H1 (cell line): ENCODE results near the gene C1orf56. TPM values are rescaled to one million over a fixed set of nuclear protein-coding genes. Genes with fewer than 3 reads are reported as not detected.

Source experiments
- ATF2 ChIP-seq: IDR thresholded peaks from 2 replicates; pipeline ENCODE4 v1.6.1; 2012; ENCODE audit warnings: low read length, inconsistent platforms
- polyA plus RNA-seq, 7 experiments: library from polyadenylated mRNA; depleted of rRNA in 3 of 7; stranded (reverse) in 5 of 7; unstranded in 2 of 7; fragments of >200 nt in 5 of 7; fragments of 200-250 nt in 2 of 7; gene quantifications; 1 replicate in 5 of 7; 2 replicates in 1 of 7; 4 replicates in 1 of 7; pipeline versions ENCODE4 v1.2.1 to v1.2.3, GENCODE V29; 2011 to 2013; ENCODE audit warnings: missing spikeins in 2 of 7, mixed read lengths in 2 of 7
- total RNA-seq: library from RNA; stranded (reverse); fragmentation: NEBNext Ultra II Directional; extraction: Animal tissue kit (Norgen Biotek cat#: 25700); gene quantifications from 2 replicates; pipeline ENCODE4 v1.2.1, GENCODE V29; 2021
- TF ChIP-seq, protein P1 (sequence below): fragments of 300-600 bp; sonication (generic); IDR thresholded peaks from 2 replicates; pipeline ENCODE4 v1.7.1; 2012; ENCODE audit warnings: low read length, moderate library complexity, mild to moderate bottlenecking, inconsistent platforms; ENCODE audit not compliant: insufficient replicate concordance

The C1orf56 gene
- total and polyA plus RNA-seq, 2 of the 8 experiments (the other 6 are each of a cell fraction or from before 2014, with no cell fraction given), result 3.0 to 3.4 TPM

DNA sequence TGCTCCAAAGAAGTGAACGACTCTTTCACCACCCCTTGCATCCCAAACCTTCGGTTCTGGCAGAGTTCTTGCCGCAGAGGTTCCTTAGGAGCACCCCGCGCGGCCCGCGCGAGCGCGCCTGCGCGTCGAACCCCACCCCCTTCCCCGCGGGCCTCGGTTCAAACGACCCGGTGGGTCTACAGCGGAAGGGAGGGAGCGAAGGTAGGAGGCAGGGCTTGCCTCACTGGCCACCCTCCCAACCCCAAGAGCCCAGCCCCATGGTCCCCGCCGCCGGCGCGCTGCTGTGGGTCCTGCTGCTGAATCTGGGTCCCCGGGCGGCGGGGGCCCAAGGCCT is at the start of gene C1orf56 (continued):
- TF ChIP-seq, protein P1, sequence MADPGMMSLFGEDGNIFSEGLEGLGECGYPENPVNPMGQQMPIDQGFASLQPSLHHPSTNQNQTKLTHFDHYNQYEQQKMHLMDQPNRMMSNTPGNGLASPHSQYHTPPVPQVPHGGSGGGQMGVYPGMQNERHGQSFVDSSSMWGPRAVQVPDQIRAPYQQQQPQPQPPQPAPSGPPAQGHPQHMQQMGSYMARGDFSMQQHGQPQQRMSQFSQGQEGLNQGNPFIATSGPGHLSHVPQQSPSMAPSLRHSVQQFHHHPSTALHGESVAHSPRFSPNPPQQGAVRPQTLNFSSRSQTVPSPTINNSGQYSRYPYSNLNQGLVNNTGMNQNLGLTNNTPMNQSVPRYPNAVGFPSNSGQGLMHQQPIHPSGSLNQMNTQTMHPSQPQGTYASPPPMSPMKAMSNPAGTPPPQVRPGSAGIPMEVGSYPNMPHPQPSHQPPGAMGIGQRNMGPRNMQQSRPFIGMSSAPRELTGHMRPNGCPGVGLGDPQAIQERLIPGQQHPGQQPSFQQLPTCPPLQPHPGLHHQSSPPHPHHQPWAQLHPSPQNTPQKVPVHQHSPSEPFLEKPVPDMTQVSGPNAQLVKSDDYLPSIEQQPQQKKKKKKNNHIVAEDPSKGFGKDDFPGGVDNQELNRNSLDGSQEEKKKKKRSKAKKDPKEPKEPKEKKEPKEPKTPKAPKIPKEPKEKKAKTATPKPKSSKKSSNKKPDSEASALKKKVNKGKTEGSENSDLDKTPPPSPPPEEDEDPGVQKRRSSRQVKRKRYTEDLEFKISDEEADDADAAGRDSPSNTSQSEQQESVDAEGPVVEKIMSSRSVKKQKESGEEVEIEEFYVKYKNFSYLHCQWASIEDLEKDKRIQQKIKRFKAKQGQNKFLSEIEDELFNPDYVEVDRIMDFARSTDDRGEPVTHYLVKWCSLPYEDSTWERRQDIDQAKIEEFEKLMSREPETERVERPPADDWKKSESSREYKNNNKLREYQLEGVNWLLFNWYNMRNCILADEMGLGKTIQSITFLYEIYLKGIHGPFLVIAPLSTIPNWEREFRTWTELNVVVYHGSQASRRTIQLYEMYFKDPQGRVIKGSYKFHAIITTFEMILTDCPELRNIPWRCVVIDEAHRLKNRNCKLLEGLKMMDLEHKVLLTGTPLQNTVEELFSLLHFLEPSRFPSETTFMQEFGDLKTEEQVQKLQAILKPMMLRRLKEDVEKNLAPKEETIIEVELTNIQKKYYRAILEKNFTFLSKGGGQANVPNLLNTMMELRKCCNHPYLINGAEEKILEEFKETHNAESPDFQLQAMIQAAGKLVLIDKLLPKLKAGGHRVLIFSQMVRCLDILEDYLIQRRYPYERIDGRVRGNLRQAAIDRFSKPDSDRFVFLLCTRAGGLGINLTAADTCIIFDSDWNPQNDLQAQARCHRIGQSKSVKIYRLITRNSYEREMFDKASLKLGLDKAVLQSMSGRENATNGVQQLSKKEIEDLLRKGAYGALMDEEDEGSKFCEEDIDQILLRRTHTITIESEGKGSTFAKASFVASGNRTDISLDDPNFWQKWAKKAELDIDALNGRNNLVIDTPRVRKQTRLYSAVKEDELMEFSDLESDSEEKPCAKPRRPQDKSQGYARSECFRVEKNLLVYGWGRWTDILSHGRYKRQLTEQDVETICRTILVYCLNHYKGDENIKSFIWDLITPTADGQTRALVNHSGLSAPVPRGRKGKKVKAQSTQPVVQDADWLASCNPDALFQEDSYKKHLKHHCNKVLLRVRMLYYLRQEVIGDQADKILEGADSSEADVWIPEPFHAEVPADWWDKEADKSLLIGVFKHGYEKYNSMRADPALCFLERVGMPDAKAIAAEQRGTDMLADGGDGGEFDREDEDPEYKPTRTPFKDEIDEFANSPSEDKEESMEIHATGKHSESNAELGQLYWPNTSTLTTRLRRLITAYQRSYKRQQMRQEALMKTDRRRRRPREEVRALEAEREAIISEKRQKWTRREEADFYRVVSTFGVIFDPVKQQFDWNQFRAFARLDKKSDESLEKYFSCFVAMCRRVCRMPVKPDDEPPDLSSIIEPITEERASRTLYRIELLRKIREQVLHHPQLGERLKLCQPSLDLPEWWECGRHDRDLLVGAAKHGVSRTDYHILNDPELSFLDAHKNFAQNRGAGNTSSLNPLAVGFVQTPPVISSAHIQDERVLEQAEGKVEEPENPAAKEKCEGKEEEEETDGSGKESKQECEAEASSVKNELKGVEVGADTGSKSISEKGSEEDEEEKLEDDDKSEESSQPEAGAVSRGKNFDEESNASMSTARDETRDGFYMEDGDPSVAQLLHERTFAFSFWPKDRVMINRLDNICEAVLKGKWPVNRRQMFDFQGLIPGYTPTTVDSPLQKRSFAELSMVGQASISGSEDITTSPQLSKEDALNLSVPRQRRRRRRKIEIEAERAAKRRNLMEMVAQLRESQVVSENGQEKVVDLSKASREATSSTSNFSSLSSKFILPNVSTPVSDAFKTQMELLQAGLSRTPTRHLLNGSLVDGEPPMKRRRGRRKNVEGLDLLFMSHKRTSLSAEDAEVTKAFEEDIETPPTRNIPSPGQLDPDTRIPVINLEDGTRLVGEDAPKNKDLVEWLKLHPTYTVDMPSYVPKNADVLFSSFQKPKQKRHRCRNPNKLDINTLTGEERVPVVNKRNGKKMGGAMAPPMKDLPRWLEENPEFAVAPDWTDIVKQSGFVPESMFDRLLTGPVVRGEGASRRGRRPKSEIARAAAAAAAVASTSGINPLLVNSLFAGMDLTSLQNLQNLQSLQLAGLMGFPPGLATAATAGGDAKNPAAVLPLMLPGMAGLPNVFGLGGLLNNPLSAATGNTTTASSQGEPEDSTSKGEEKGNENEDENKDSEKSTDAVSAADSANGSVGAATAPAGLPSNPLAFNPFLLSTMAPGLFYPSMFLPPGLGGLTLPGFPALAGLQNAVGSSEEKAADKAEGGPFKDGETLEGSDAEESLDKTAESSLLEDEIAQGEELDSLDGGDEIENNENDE, result no peak
- TF ChIP-seq ATF2, result no peak
- TF ChIP-seq, all 59 proteins: peak for 7
